Vagina (tissue), 2 donors: ENCODE results near the gene NHLRC2.

Experiments used
- POLR2A ChIP-seq, 2 donors: fragments of 450-650 bp; IDR thresholded peaks; one replicate each; pipeline ENCODE4 v1.6.1; 2017; ENCODE audit warnings: antibody characterized with exemption in 2 of 2, mild to moderate bottlenecking in 2 of 2, moderate library complexity in 2 of 2
- POLR2AphosphoS5 ChIP-seq, 2 donors: sonication (generic); formaldehyde crosslinking; IDR thresholded peaks; one replicate each; pipeline ENCODE4 v1.9.0; 2017; ENCODE audit warnings: antibody characterized with exemption in 2 of 2, mild to moderate bottlenecking in 2 of 2, low read depth in 1 of 2; ENCODE audit not compliant: insufficient read depth in 1 of 2
- TF ChIP-seq, protein P1 (sequence below), 3 experiments: fragments of 450-650 bp in 2 of 3; fragments of 200-600 bp in 1 of 3; sonication (generic) in 1 of 3; IDR thresholded peaks; one replicate each; pipeline ENCODE4 v1.5.1; 2017 to 2019; ENCODE audit warnings: antibody characterized with exemption in 3 of 3, mild to moderate bottlenecking in 2 of 3, moderate library complexity in 2 of 3

DNA sequence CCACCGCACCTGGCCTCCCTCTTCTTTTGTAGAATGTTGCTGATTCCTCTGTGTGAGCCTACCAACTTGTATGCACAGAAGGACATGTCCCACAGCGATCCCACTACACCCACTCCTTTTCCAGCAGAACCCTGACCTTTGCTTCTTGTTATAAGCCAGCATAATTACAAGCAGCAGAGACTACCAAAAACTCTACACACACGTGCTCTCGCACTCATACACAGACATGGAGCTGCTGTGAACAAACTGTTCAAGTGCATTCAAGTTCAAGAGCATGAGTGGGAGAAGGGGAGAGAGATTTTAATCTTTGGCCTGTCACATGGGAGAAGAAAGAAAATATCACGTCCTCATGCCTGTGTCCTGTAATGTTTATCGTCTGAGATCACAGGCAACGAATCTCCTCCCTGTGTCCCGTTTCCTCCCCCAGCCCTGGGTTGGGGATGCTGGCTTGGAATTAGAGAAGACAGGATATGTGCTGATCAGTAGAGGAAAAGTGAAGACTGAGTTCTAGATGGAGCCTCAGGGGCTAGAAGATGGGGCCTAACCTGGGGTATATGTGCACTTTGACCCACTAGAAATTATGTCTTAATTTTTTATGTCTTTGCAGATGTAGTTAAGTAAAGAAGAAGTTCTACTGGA is 79.6 kb downstream of the NHLRC2 start:
- TF ChIP-seq POLR2AphosphoS5 (IDR thresholded peaks at IDR 0.05; ENCODE audit: insufficient read depth in 1 of 2, low read depth in 1 of 2), result no peak
- TF ChIP-seq, protein P1, sequence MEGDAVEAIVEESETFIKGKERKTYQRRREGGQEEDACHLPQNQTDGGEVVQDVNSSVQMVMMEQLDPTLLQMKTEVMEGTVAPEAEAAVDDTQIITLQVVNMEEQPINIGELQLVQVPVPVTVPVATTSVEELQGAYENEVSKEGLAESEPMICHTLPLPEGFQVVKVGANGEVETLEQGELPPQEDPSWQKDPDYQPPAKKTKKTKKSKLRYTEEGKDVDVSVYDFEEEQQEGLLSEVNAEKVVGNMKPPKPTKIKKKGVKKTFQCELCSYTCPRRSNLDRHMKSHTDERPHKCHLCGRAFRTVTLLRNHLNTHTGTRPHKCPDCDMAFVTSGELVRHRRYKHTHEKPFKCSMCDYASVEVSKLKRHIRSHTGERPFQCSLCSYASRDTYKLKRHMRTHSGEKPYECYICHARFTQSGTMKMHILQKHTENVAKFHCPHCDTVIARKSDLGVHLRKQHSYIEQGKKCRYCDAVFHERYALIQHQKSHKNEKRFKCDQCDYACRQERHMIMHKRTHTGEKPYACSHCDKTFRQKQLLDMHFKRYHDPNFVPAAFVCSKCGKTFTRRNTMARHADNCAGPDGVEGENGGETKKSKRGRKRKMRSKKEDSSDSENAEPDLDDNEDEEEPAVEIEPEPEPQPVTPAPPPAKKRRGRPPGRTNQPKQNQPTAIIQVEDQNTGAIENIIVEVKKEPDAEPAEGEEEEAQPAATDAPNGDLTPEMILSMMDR (IDR thresholded peaks at IDR 0.05), result no peak
- TF ChIP-seq POLR2A (IDR thresholded peaks at IDR 0.05), result no peak
